RWPE1 (cell line): ENCODE measurements around the gene ALK.

Experiments used
- CTCF ChIA-PET: fragments of 350-600 bp; sonication (Branson Sonifier 250); formaldehyde crosslinking; extraction: SDS; loops from one replicate; lab custom pipeline; 2021; lab: Yijun Ruan, JAX
- POLR2A ChIA-PET: fragments of 400-600 bp; formaldehyde crosslinking; extraction: SDS; loops from one replicate; lab custom pipeline; 2020; ENCODE audit warnings: antibody characterized with exemption; ENCODE audit not compliant: low non-redundant PET; lab: Yijun Ruan, JAX
- DNase-seq: peaks from one replicate; pipeline ENCODE4 v3.0.0; 2012; ENCODE audit warnings: low spot score
- H3K27ac ChIP-seq: fragments of 450-650 bp; 2 replicates; pipeline ENCODE4 v1.5.1; 2017
- CTCF ChIP-seq: fragments of 450-650 bp; conservative IDR thresholded peaks from 2 replicates; pipeline ENCODE4 v1.5.1; 2017; ENCODE audit warnings: low read depth, mild to moderate bottlenecking

Gene ALK

DNA sequence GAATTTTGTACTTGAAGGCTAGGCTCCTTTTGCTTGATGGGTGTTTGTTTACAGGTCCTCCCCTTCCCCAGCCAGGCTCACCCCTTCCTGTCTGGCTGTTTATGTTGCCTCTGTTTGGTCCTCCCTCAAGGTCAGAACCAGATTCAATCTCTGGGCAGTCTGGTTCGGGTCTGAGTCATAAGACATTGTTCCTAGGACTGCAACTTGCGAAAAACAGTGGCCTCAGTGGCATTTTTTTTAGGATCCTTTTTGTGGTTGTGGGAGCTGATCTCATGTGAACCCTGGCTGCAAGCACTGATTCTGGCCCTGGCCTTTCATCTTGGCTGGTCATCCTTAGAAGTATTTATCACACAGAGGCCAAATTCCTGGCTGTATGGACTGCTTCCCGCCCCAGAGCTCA, 435.8 kb downstream of the ALK start:
- no peak for DNase-seq
- ChIA-PET POLR2A (no interaction called here), CTCF (interaction anchor here (0.6 kb wide), 1 partner anchor 265 kb away, joined by 3 read pairs; no protein-coding TSS in a partner anchor)

GRCh38 chr2:29485117-29485516, 436.3 kb downstream of the ALK start:
- DNase-seq, result no peak
- no peak for TF ChIP-seq CTCF
- POLR2A ChIA-PET, result no interaction called here
- CTCF ChIA-PET, result no interaction called here
- no peak overlapping the region for H3K27ac ChIP-seq

More for the DNA sequence above, 435.8 kb downstream of the ALK start:
- no peak for TF ChIP-seq CTCF
- no peak overlapping the region for H3K27ac ChIP-seq

- CTCF ChIA-PET, result no interaction called here
- no peak overlapping the region for H3K27ac ChIP-seq
- no peak for DNase-seq
- TF ChIP-seq CTCF, result no peak
- POLR2A ChIA-PET, result no interaction called here
Observed at GRCh38 chr2:29482867-29483266, 438.5 kb downstream of the ALK start.

DNA sequence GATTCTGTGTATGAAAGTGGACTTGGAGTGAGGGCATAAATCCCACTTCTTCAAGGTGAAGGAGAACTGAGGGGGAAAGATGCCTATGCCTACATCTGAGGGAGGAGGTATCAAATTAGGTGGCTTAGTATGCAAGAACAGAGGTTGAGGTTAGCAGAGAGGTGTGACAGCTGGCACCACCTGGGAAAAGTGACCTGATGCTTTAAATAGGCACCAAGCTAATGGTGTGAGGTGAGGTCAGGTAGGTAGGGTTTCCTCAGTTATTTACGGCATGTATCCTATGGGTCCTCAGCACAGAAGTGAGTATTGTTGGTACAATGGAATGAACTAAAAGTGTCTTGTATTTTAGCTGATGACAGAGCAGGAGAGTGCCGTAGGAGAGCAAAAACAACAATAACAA, 439.0 kb downstream of the ALK start:
- CTCF ChIA-PET, result no interaction called here
- no peak for TF ChIP-seq CTCF
- H3K27ac ChIP-seq, result no peak overlapping the region
- DNase-seq, result no peak
- POLR2A ChIA-PET, result no interaction called here

- H3K27ac ChIP-seq, result no peak overlapping the region
- POLR2A ChIA-PET, result no interaction called here
- TF ChIP-seq CTCF, result no peak
- no peak for DNase-seq
- CTCF ChIA-PET, result interaction anchor here (0.7 kb wide), 1 partner anchor 13 kb away, joined by 3 read pairs; no protein-coding TSS in a partner anchor
Observed at GRCh38 chr2:29481313-29481712, 440.1 kb downstream of the ALK start.

GRCh38 chr2:29480426-29480825, 441.0 kb downstream of the ALK start:
- TF ChIP-seq CTCF, result no peak
- no peak overlapping the region for H3K27ac ChIP-seq
- ChIA-PET CTCF (no interaction called here), POLR2A (no interaction called here)
- no peak for DNase-seq

- TF ChIP-seq CTCF, result no peak
- no peak for DNase-seq
- ChIA-PET CTCF (no interaction called here), POLR2A (no interaction called here)
- H3K27ac ChIP-seq, result no peak overlapping the region
Observed at GRCh38 chr2:29479401-29479800, 442.0 kb downstream of the ALK start.
